Liver (tissue), 3 donors: ENCODE data around the gene FLRT2.

Source experiments
- FOXA1 ChIP-seq: IDR thresholded peaks from 2 replicates; pipeline ENCODE4 v1.6.1; 2016; ENCODE audit warnings: antibody characterized with exemption
- RXRA ChIP-seq, 2 donors: IDR thresholded peaks; 2 replicates each; pipeline ENCODE4 v1.6.1; 2017 to 2018; ENCODE audit warnings: antibody characterized with exemption in 2 of 2, mild to moderate bottlenecking in 1 of 2
- TAF1 ChIP-seq: conservative IDR thresholded peaks from 2 replicates; pipeline ENCODE4 v1.6.1; 2016; ENCODE audit warnings: antibody characterized with exemption, mild to moderate bottlenecking
- YY1 ChIP-seq: IDR thresholded peaks from 2 replicates; pipeline ENCODE4 v1.6.1; 2016; ENCODE audit warnings: antibody characterized with exemption, mild to moderate bottlenecking
- TF ChIP-seq, protein P1 (sequence below): fragments of 150-350 bp; IDR thresholded peaks from 2 replicates; pipeline ENCODE4 v1.5.1; 2017; ENCODE audit warnings: improper control_type of control experiment, low read depth, low read length; ENCODE audit not compliant: missing input control
- donor health status: healthy.
- donor health status: healthy.

DNA sequence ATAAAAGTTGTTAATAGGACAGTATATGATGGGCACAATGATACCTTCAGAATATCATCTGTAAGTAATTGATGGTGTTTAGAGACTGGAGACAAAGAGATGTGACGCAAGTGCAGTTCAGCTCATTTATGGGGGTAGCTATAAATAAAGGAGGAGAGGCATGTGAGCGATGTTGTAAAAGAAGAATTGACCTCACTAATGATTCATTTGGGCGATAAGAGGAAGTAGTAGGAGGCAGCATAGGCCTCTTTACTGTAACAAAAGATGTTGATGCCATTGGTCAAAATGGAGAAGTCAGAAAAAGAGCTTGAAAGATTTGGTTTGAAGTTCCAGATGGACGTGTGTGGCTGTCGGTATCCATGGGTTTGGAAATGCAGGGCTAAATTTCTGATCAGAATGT, 70.0 kb downstream of the FLRT2 start:
- TF ChIP-seq, protein P1, sequence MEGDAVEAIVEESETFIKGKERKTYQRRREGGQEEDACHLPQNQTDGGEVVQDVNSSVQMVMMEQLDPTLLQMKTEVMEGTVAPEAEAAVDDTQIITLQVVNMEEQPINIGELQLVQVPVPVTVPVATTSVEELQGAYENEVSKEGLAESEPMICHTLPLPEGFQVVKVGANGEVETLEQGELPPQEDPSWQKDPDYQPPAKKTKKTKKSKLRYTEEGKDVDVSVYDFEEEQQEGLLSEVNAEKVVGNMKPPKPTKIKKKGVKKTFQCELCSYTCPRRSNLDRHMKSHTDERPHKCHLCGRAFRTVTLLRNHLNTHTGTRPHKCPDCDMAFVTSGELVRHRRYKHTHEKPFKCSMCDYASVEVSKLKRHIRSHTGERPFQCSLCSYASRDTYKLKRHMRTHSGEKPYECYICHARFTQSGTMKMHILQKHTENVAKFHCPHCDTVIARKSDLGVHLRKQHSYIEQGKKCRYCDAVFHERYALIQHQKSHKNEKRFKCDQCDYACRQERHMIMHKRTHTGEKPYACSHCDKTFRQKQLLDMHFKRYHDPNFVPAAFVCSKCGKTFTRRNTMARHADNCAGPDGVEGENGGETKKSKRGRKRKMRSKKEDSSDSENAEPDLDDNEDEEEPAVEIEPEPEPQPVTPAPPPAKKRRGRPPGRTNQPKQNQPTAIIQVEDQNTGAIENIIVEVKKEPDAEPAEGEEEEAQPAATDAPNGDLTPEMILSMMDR: no peak
- TF ChIP-seq YY1 (no peak), RXRA (IDR thresholded peaks at IDR 0.05) (no peak), TAF1 (no peak), FOXA1 (no peak)
